Smooth muscle cell of trachea (primary cell): ENCODE results near the gene NLRP9. TPM values are rescaled to one million over a fixed set of nuclear protein-coding genes. Genes with fewer than 3 reads are reported as not detected.

Experiments
- total RNA-seq: library from RNA; depleted of rRNA; stranded (reverse); fragments of >200 nt; gene quantifications from 2 replicates; pipeline ENCODE4 v1.2.1, GENCODE V29; 2014

The NLRP9 gene
- total RNA-seq, result not detected in 2 replicates

DNA sequence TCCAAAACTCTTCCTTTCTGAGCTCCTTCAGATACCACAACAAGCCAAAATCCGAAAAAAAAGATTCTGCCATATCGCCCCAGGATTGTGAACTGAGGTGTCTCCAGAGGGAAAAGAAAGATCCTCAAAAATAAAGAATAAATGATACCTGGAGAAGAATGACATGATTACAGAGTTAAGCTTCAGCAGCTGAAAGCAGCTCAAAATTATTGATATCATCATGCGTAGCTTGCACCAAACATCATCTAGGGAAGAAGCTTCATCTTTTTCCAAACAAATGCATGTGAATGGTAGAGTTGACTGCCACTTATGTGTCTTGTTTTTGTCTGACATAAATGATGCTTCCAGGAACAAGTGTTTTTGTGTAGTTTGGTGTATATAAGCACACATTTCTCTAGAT is at the start of gene NLRP9:
Gene NLRP9 (minus strand): TSS at position 101 of the 400 bp plus-strand sequence. CDS start 28 bp downstream, at position 73.

DNA sequence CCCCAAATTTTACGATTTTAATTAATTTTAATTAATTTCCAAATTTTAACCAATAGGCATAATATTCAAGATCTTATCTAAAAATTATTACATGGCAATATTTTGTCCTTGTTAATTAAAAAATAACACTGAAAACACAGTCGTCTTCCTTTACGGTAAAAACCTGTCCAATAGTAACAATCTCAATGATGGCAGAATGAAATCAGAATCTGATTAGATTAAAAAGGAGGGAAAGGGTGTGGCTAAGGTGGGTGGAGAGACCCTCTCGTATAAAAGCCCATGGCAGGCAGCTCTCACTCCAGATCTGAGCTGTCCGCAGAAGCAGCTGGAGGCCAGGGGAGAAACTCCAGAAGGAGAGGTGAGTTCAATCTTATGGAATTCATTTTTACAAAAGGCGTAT is 30.6 kb upstream of the NLRP9 start, which contains the start of gene RFPL4AL1:
Gene RFPL4AL1 (plus strand): TSS at position 301 of the 400 bp plus-strand sequence. CDS start 2,687 bp downstream, outside the sequence.

DNA sequence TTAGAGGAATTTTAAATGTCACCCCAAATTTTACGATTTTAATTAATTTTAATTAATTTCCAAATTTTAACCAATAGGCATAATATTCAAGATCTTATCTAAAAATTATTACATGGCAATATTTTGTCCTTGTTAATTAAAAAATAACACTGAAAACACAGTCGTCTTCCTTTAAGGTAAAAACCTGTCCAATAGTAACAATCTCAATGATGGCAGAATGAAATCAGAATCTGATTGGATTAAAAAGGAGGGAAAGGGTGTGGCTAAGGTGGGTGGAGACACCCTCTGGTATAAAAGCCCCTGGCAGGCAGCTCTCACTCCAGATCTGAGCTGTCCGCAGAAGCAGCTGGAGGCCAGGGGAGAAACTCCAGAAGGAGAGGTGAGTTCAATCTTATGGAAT is 20.6 kb upstream of the NLRP9 start, which contains the start of gene RFPL4A:
Gene RFPL4A (plus strand): TSS at position 301 of the 400 bp plus-strand sequence. CDS start 2,704 bp downstream, outside the sequence.

DNA sequence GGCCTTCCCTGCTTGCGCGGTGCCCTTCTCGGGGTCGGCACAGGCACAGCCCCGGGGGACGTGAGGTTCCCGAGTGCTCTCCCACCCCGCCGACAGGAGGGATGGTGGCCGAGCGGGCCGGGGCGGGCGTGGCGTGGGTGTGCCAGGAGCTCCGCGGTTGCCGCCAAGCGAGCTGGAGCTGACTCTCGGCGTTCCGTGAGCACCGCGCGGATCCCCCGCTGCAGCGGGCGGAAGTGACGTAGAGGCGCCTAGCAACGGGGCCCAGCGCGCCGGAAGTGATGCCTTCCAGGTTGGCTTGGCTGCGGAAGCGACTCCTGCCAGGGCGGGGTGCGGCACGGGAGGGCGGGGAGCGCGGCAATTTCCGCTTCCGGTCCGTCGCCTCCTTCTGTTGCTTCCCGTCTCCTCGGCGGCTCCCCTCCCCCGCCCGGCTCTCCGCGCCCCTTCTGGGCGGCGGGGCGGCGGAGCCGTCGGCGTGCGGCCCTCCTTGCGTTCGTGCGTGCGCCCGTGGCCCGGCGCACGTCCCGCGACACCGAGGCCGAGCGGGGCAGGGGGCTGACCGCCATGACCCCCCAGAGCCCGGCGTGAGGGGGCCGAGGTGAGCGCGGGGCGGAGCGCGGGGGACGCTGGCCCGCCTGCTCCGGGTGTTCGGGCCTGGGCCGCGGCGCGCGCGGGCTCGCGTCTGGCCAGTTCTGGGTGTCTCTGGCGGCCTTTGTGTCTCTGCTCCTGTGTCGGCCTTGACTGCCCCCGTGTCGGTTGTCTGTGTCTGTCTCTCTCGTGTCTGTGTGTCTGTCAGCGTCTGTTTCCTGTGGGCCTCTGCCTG is 63.2 kb downstream of the NLRP9 start, which contains the start of gene EPN1:
Gene EPN1 (plus strand): TSS at position 386 of the 820 bp plus-strand sequence. CDS start 3,402 bp downstream, outside the sequence.

Other genes starting within 250 kb of the NLRP9 start
- 14.4 and 47.6 TPM in 2 replicates for gene SSC5D, start 250.0 kb downstream of the NLRP9 start, total RNA-seq
- gene SBK2, start 201.3 kb downstream of the NLRP9 start, total RNA-seq, result 0.17 TPM in 1 of 2 replicates, not detected in the other
- gene SBK3, start 192.9 kb downstream of the NLRP9 start, total RNA-seq, result 0.44 TPM in 1 of 2 replicates, not detected in the other
- 5.2 and 9.3 TPM in 2 replicates for gene ZNF579, start 157.6 kb downstream of the NLRP9 start, total RNA-seq
- 3.8 and 5.2 TPM in 2 replicates for gene FIZ1, start 138.9 kb downstream of the NLRP9 start, total RNA-seq
- 8.9 and 21.0 TPM in 2 replicates for gene ZNF524, start 138.1 kb downstream of the NLRP9 start, total RNA-seq
- gene ZNF865, start 132.8 kb downstream of the NLRP9 start, total RNA-seq, result 3.5 and 3.9 TPM in 2 replicates
- 4.7 and 4.8 TPM in 2 replicates for gene ZNF784, start 113.8 kb downstream of the NLRP9 start, total RNA-seq
- gene ZNF580, start 97.4 kb downstream of the NLRP9 start, total RNA-seq, result 4.2 and 6.3 TPM in 2 replicates
- 17.2 and 31.8 TPM in 2 replicates for gene ZNF581, start 94.8 kb downstream of the NLRP9 start, total RNA-seq
- 12.8 and 13.4 TPM in 2 replicates for gene CCDC106, start 90.2 kb downstream of the NLRP9 start, total RNA-seq
- gene U2AF2, start 83.4 kb downstream of the NLRP9 start, total RNA-seq, result 100 and 116 TPM in 2 replicates
- 83.7 and 153 TPM in 2 replicates for gene EPN1, start 63.2 kb downstream of the NLRP9 start, total RNA-seq
- not detected in 2 replicates for gene RFPL4A, start 20.7 kb upstream of the NLRP9 start, total RNA-seq
- gene RFPL4AL1, start 30.7 kb upstream of the NLRP9 start, total RNA-seq, result not detected in 2 replicates
- under 0.01 TPM in 1 of 2 replicates, not detected in the other for gene NLRP11, start 93.6 kb upstream of the NLRP9 start, total RNA-seq
- gene NLRP4, start 98.1 kb upstream of the NLRP9 start, total RNA-seq, result not detected in 2 replicates
- not detected in 2 replicates for gene NLRP13, start 193.9 kb upstream of the NLRP9 start, total RNA-seq
- not detected in 2 replicates for gene NLRP8, start 209.4 kb upstream of the NLRP9 start, total RNA-seq
- not detected in 2 replicates for gene NLRP5, start 248.4 kb upstream of the NLRP9 start, total RNA-seq